Measurements from ENCODE around the gene MLIP.

Gene MLIP

DNA sequence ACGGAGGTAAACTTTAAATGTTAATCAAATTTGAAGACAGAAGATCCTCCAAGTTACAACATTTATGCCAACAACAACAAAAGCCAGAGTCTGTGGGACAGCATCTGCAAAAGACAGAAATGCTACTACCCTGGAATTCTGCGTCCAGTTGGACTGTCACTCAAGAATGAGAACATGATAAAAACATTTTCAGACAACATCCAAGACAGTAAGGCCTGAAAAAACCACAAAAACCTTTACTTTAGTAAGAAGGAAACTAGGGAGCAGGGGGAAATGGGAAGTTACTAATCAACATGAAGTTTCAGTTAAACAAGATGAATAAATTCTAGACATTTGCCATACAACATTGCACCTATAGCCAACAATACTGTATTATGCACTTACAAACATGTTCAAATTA is 77.6 kb downstream of the MLIP start:
- H3K27ac Mint-ChIP-seq = no peak overlapping the region
- no peaks in the 10 kb centered on the region for H3K9me3 Mint-ChIP-seq
- H3K4me1 Mint-ChIP-seq = peaks cover 9% of the 10 kb centered on the region
- TF ChIP-seq, protein P1, sequence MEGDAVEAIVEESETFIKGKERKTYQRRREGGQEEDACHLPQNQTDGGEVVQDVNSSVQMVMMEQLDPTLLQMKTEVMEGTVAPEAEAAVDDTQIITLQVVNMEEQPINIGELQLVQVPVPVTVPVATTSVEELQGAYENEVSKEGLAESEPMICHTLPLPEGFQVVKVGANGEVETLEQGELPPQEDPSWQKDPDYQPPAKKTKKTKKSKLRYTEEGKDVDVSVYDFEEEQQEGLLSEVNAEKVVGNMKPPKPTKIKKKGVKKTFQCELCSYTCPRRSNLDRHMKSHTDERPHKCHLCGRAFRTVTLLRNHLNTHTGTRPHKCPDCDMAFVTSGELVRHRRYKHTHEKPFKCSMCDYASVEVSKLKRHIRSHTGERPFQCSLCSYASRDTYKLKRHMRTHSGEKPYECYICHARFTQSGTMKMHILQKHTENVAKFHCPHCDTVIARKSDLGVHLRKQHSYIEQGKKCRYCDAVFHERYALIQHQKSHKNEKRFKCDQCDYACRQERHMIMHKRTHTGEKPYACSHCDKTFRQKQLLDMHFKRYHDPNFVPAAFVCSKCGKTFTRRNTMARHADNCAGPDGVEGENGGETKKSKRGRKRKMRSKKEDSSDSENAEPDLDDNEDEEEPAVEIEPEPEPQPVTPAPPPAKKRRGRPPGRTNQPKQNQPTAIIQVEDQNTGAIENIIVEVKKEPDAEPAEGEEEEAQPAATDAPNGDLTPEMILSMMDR (IDR thresholded peaks at IDR 0.05; ENCODE audit: unreplicated experiment in 3 of 3) = no peak
- H3K4me3 Mint-ChIP-seq = no peak overlapping the region
- H3K36me3 Mint-ChIP-seq (ENCODE audit: low read depth) = no peaks in the 10 kb centered on the region
- no peaks in the 10 kb centered on the region for H3K27me3 Mint-ChIP-seq (ENCODE audit: low read depth)

DNA sequence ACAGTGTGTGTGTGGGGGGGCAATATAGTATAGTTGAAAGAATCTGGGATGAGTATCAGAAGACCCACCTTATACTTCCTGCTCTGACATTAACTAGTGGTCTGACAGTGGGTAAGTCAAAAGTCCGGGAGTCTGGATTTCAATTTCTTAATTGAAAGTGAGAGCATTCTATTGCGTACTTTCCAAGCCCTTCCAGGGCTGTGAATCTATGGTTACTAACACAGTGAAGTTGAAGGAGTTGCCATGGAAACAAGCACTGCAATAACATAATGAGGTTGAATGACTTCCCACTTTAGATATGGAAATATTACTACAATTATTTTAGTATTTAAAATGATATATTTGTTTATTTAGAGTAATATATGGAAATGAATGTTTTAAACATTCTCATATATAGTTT is 80.2 kb downstream of the MLIP start:
- Mint-ChIP-seq H3K4me3 (no peak overlapping the region), H3K27me3 (ENCODE audit: low read depth) (no peaks in the 10 kb centered on the region), H3K27ac (no peak overlapping the region), H3K36me3 (ENCODE audit: low read depth) (no peaks in the 10 kb centered on the region), H3K4me1 (peaks cover 9% of the 10 kb centered on the region), H3K9me3 (no peaks in the 10 kb centered on the region)
- TF ChIP-seq, protein P1 (IDR thresholded peaks at IDR 0.05; ENCODE audit: unreplicated experiment in 3 of 3) = no peak

DNA sequence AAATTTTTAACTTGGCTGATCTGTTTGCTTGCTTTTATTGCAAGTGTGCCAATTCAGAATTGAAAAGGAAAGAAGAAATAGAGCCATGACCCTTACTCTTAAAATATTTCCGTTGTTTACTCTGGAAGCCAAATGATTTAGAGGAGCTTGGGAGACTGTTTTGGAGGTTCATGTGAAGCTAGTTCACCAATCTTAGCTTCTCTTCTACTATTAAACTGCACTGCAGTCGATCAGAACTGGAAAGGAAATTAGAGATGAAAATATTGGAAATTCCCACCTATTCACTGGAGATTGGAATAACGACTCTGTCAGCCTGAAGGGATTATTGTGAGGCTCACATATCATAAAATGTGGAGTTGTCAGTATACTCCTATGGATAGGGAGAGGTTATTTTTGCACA is 81.8 kb downstream of the MLIP start:
- Mint-ChIP-seq H3K4me3 (no peak overlapping the region), H3K27ac (peak overlapping the region in 2 of 3 experiments; percentile 22 to 68), H3K4me1 (peaks cover 9% of the 10 kb centered on the region), H3K27me3 (ENCODE audit: low read depth) (no peaks in the 10 kb centered on the region), H3K36me3 (ENCODE audit: low read depth) (no peaks in the 10 kb centered on the region), H3K9me3 (no peaks in the 10 kb centered on the region)
- TF ChIP-seq, protein P1 (IDR thresholded peaks at IDR 0.05; ENCODE audit: unreplicated experiment in 3 of 3) = no peak

DNA sequence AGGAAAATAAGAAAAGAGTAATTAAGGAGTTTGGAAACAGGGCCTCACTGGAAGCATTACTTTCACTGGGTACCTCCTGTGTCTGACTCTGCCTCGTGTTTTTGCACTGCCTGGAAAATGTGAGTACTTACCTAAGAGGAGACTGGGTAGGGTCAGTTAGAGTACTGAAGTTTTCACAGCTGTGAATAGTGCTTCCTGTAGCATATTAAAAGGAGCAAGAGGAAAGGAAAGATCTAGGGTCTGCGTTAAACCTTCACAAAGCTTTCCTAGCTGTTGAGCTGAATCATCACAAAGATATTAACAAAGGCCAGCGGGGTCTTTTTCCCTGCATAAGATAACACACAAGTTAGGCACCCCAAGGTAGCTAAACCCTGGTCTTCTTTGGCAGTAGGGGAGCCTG is 82.3 kb downstream of the MLIP start:
- H3K36me3 Mint-ChIP-seq (ENCODE audit: low read depth) = no peaks in the 10 kb centered on the region
- TF ChIP-seq, protein P1 (IDR thresholded peaks at IDR 0.05; ENCODE audit: unreplicated experiment in 3 of 3) = no peak
- peak overlapping the region in 1 of 3 experiments; percentile 68 for H3K27ac Mint-ChIP-seq
- H3K9me3 Mint-ChIP-seq = no peaks in the 10 kb centered on the region
- H3K4me1 Mint-ChIP-seq = peaks cover 9% of the 10 kb centered on the region
- H3K27me3 Mint-ChIP-seq (ENCODE audit: low read depth) = no peaks in the 10 kb centered on the region
- no peak overlapping the region for H3K4me3 Mint-ChIP-seq

DNA sequence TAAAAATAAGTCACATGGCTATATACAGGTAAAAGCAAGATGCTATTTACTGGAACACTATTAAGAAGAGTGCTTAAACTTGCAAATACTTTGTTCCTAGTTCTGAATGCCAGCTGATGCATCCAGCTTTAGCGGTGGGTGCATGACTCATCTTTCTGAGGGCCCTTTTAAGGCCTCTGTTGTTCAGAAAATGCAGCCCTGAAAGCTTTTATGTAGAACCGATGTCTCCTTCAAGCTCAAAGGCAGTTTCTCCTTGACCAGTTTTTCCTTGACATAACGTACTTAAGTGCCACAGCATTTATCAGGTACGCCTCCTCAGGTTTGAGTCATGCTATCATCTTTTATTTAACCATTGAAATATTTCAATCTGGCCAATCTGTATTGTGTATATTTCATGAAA is 82.8 kb downstream of the MLIP start:
- TF ChIP-seq, protein P1 (IDR thresholded peaks at IDR 0.05; ENCODE audit: unreplicated experiment in 3 of 3) = no peak
- H3K27ac Mint-ChIP-seq = no peak overlapping the region
- H3K36me3 Mint-ChIP-seq (ENCODE audit: low read depth) = no peaks in the 10 kb centered on the region
- no peaks in the 10 kb centered on the region for H3K27me3 Mint-ChIP-seq (ENCODE audit: low read depth)
- no peak overlapping the region for H3K4me3 Mint-ChIP-seq
- H3K4me1 Mint-ChIP-seq = peaks cover 9% of the 10 kb centered on the region
- no peaks in the 10 kb centered on the region for H3K9me3 Mint-ChIP-seq

DNA sequence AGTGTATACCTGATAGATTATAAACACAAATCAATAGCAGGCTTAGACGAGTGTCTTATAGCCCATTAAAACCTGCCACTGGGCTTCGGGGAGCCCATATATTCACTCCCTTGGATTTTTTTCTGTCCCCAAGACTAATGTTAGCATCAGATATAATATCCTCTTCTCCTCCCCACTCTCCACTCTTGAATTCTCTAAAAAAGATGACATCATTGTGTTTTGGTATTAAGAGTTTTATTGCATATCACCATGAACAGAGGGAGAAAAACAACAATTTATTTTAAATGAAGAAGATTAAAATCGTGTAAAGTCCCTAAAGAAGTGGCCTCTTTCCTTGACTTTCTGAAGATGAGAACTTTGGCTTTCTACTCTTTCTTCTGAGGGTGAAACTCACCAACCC is 84.4 kb downstream of the MLIP start:
- TF ChIP-seq, protein P1 (IDR thresholded peaks at IDR 0.05; ENCODE audit: unreplicated experiment in 3 of 3) = no peak
- Mint-ChIP-seq H3K27ac (no peak overlapping the region), H3K4me3 (no peak overlapping the region), H3K4me1 (peaks cover 9% of the 10 kb centered on the region), H3K36me3 (ENCODE audit: low read depth) (no peaks in the 10 kb centered on the region), H3K27me3 (ENCODE audit: low read depth) (no peaks in the 10 kb centered on the region), H3K9me3 (no peaks in the 10 kb centered on the region)

Data from nephron (organoid).